HEK293T (cell line): Measurements from ENCODE around the gene PTPN3.
"Not testable (repeated sequence)": the region's sequence is repeated elsewhere in the genome, so short reads cannot be mapped to it uniquely, and the experiment has no call there.

ENCODE experiments used
- CTCF ChIA-PET: fragments of 350-600 bp; formaldehyde crosslinking; extraction: SDS; loops from one replicate; lab custom pipeline; 2021; ENCODE audit warnings: antibody characterized with exemption, inconsistent platforms; lab: Yijun Ruan, JAX
- POLR2A ChIA-PET: fragments of 350-600 bp; formaldehyde crosslinking; extraction: SDS; loops from one replicate; lab custom pipeline; 2020; ENCODE audit warnings: antibody characterized with exemption, inconsistent platforms; lab: Yijun Ruan, JAX
- DNase-seq: peaks from one replicate; pipeline ENCODE4 v3.0.0; 2012; ENCODE audit warnings: mixed read lengths; ENCODE audit errors: extremely low spot score
- ARNT ChIP-seq: fragments of 450-650 bp; IDR thresholded peaks from 2 replicates; pipeline ENCODE4 v1.6.1; 2017; ENCODE audit warnings: mild to moderate bottlenecking
- BHLHE40 ChIP-seq: fragments of 450-650 bp; IDR thresholded peaks from 2 replicates; pipeline ENCODE4 v1.6.1; 2016; ENCODE audit warnings: mild to moderate bottlenecking, moderate library complexity, borderline replicate concordance
- CTBP1 ChIP-seq: fragments of 450-650 bp; IDR thresholded peaks from 2 replicates; pipeline ENCODE4 v1.6.1; 2016; ENCODE audit warnings: borderline replicate concordance
- ELF4 ChIP-seq: fragments of 450-650 bp; IDR thresholded peaks from 2 replicates; pipeline ENCODE4 v1.6.1; 2017; ENCODE audit warnings: antibody characterized with exemption
- FOXA1 ChIP-seq: fragments of 450-650 bp; IDR thresholded peaks from 2 replicates; pipeline ENCODE4 v1.6.1; 2016; ENCODE audit warnings: mild to moderate bottlenecking
- FOXK2 ChIP-seq: fragments of 450-650 bp; IDR thresholded peaks from 2 replicates; pipeline ENCODE4 v1.6.1; 2016; ENCODE audit warnings: mild to moderate bottlenecking
- FOXM1 ChIP-seq: fragments of 450-650 bp; IDR thresholded peaks from 2 replicates; pipeline ENCODE4 v1.6.1; 2017; ENCODE audit warnings: mild to moderate bottlenecking, borderline replicate concordance
- HDGF ChIP-seq: fragments of 450-650 bp; IDR thresholded peaks from 2 replicates; pipeline ENCODE4 v1.6.1; 2017; ENCODE audit warnings: antibody characterized with exemption, borderline replicate concordance
- L3MBTL2 ChIP-seq: fragments of 450-650 bp; conservative IDR thresholded peaks from 2 replicates; pipeline ENCODE4 v1.6.1; 2016; ENCODE audit warnings: mild to moderate bottlenecking
- LEF1 ChIP-seq: fragments of 450-650 bp; IDR thresholded peaks from 2 replicates; pipeline ENCODE4 v1.6.1; 2017; ENCODE audit warnings: mild to moderate bottlenecking, borderline replicate concordance
- NFRKB ChIP-seq: fragments of 450-650 bp; IDR thresholded peaks from 2 replicates; pipeline ENCODE4 v1.6.1; 2016; ENCODE audit warnings: mild to moderate bottlenecking, moderate library complexity
- PKNOX1 ChIP-seq: fragments of 450-650 bp; IDR thresholded peaks from 2 replicates; pipeline ENCODE4 v1.6.1; 2016
- SP1 ChIP-seq: fragments of 450-650 bp; IDR thresholded peaks from 2 replicates; pipeline ENCODE4 v1.6.1; 2017
- SUZ12 ChIP-seq: fragments of 450-650 bp; IDR thresholded peaks from 2 replicates; pipeline ENCODE4 v1.6.1; 2016; ENCODE audit warnings: mild to moderate bottlenecking
- TARDBP ChIP-seq: fragments of 450-650 bp; IDR thresholded peaks from 2 replicates; pipeline ENCODE4 v1.6.1; 2016
- ZNF384 ChIP-seq: fragments of 450-650 bp; IDR thresholded peaks from 2 replicates; pipeline ENCODE4 v1.6.1; 2016

The PTPN3 gene

GRCh38 chr9:109369285-109369684 is 128.8 kb downstream of the PTPN3 start:
- TF ChIP-seq CTBP1 = no peak
- ChIA-PET POLR2A (no interaction called here), CTCF (no interaction called here)
- no peak for DNase-seq

GRCh38 chr9:109360771-109361170 is 137.3 kb downstream of the PTPN3 start:
- ChIA-PET POLR2A (no interaction called here), CTCF (interaction anchor here (1.3 kb wide), 1 partner anchor 15 kb away, joined by 3 read pairs; no protein-coding TSS in a partner anchor)
- TF ChIP-seq LEF1 = no peak
- DNase-seq = no peak

GRCh38 chr9:109358968-109359603 is 139.0 kb downstream of the PTPN3 start:
- CTCF ChIA-PET, DNase-seq: not testable (repeated sequence)
- POLR2A ChIA-PET = interaction anchor here (0.6 kb wide), 1 partner anchor 20 kb away, joined by 3 read pairs; no protein-coding TSS in a partner anchor

- ChIA-PET CTCF (no interaction called here), POLR2A (no interaction called here)
Observed at GRCh38 chr9:109355564-109356297, 142.4 kb downstream of the PTPN3 start.

GRCh38 chr9:109354190-109354589 is 143.9 kb downstream of the PTPN3 start:
- CTCF ChIA-PET = no interaction called here
- TF ChIP-seq CTBP1 = no peak
- no peak for TF ChIP-seq HDGF
- no peak for TF ChIP-seq ELF4
- no peak for TF ChIP-seq PKNOX1
- no peak for TF ChIP-seq LEF1
- no peak for TF ChIP-seq SP1
- no peak for TF ChIP-seq FOXM1
- TF ChIP-seq ARNT = no peak
- no peak for TF ChIP-seq BHLHE40
- no peak for TF ChIP-seq FOXA1
- TF ChIP-seq FOXK2 = no peak
- no peak for TF ChIP-seq ZNF384
- TF ChIP-seq NFRKB = no peak
- TF ChIP-seq TARDBP = no peak
- TF ChIP-seq SUZ12 = no peak
- TF ChIP-seq L3MBTL2 = no peak
- no peak for DNase-seq
- POLR2A ChIA-PET = no interaction called here

More at GRCh38 chr9:109355564-109356297, 142.4 kb downstream of the PTPN3 start:
- no peak for DNase-seq
- TF ChIP-seq TARDBP (no peak), CTBP1 (no peak), HDGF (no peak), BHLHE40 (no peak), FOXM1 (no peak)

GRCh38 chr9:109351032-109351431 is 147.1 kb downstream of the PTPN3 start:
- DNase-seq = no peak
- TF ChIP-seq L3MBTL2 (no peak), ELF4 (no peak), BHLHE40 (no peak), FOXM1 (no peak), CTBP1 (no peak), FOXA1 (no peak), ZNF384 (no peak), SUZ12 (no peak), FOXK2 (no peak), HDGF (no peak), PKNOX1 (no peak), NFRKB (no peak), SP1 (no peak), ARNT (no peak), TARDBP (no peak)
- ChIA-PET CTCF (no interaction called here), POLR2A (no interaction called here)

- CTCF ChIA-PET = no interaction called here
- TF ChIP-seq HDGF (no peak), ELF4 (no peak), SUZ12 (no peak), NFRKB (no peak), FOXM1 (no peak), ZNF384 (no peak), BHLHE40 (no peak), TARDBP (no peak), FOXK2 (no peak), L3MBTL2 (no peak), PKNOX1 (no peak), LEF1 (no peak), FOXA1 (no peak), CTBP1 (no peak), ARNT (no peak), SP1 (no peak)
- POLR2A ChIA-PET = no interaction called here
- no peak for DNase-seq
Observed at GRCh38 chr9:109349421-109349846, 148.7 kb downstream of the PTPN3 start.
